GM21717 (cell line): ENCODE results near the gene CKM.
"Not testable (repeated sequence)": the region's sequence is repeated elsewhere in the genome, so short reads cannot be mapped to it uniquely, and the experiment has no call there.

Experiments used
- ATAC-seq: cut with Tn5 transposase; IDR thresholded peaks from one replicate; pipeline ENCODE4 v1.9.1; 2021; ENCODE audit warnings: mild to moderate bottlenecking, moderate library complexity; ENCODE audit not compliant: unreplicated experiment

Gene CKM

DNA sequence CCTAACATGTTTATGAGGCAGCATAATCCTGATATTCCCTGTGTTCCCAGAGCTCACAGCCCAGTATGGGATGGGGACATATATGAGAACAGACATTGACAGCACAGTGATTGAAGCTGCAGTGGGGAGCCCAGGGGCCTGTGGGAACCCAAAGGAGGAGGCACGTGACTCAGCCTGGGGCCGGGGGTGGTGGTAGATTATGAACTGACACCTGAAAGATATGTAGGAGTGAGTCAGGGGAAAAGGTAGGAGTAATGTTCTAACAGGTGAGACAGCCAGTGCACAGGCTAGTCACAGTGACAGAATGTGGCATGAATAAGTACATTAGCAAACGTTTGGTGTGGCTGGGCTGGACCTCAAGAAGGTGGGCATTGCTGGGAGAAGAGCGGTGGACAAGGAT is 29.0 kb downstream of the CKM start:
- no peak for ATAC-seq

DNA sequence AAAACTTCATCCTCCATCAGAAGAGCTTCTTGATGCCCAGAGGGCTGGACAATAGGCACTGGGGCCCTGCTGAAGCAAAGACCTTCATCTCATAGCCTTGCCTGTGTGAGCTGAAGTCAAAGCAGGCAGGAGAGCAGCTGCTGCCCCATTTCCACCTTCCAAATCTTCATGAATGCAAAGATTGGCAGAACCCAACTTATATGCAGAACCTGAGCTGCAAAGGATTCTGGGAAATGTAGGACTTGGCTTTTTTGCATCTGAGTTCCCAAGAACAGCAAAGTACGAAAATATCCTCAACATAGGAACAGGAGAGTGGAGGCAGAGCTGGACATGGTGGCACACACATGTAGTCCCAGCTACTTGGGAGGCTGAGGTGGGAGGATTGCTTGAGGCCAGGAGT is 30.8 kb downstream of the CKM start:
- ATAC-seq, result no peak

DNA sequence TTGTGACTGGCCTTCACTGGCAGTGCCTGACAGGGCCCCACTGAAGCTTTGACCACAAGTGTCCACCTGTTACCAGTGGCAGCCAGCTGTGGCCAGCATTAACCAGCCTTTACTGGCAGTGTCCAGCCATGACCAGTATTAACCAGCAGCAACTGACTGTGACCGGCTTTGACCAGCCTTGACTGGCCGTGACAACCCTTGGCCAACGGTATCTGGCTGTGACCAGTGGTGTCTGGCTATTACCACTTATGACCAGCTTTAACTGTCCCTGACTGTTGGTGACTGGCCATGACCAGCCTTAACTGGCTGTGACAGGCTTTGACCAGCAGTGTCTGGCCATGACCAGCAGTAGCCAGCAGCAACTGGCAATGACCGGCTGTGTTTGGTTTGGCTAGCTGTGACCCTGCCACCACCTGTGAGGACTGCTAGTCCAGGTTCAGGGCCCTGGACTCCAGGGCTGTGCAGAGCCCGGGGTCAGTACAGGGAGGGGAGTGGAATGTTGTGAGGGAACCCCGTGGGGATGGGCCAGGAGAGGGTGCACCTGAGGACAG is 32.2 kb downstream of the CKM start:
- ATAC-seq, result no peak

DNA sequence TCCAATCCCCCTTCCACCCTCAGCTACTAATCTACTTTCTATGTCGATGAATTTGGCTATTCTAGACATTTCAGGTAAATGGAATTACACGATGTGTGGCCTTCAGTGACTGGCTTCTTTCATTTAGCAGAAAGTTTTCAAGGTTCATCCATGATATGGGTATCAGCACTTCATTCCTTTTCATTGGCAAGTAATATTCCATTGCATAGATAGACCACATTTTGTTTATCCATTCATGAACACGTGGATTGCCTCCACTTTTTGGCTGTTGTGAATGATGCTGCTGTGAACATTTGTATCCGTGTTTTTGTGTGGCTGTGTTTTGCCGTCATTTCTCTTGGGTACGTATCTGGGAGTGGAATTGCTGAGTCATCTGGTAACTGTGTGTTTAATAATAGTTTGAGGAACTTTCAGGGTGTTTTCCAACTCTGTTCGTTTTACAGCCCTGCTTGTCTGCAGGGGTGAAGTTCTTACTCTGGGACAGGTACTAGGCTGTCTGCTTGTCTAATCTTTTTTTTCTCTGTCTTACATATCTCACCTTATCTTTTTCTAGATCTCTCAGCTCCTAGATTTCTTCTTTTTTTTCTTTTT is 39.1 kb downstream of the CKM start:
- ATAC-seq, result no peak

DNA sequence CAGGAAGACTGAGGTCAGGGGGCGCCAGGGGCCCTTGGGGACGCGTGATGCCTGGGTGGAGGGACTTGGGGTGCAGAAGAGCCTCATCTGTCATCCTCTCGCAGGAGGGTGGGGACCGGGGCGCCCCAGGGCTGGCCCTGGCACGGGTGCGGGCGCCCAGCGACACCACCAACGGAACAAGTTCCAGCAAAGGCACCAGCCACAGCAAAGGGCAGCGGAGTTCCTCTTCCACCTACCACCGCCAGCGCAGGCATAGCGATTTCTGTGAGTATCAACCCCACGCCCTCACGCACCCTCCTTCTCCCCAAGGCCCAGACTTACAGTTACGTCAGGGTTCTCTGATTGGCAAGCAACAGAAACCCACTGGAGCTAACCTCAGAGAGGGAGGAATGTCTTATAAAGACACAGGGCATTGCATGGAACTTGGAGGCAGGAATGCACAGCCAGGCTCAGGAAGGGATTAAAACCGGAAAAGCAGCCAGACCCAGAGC is 42.2 kb downstream of the CKM start:
- no peak for ATAC-seq

DNA sequence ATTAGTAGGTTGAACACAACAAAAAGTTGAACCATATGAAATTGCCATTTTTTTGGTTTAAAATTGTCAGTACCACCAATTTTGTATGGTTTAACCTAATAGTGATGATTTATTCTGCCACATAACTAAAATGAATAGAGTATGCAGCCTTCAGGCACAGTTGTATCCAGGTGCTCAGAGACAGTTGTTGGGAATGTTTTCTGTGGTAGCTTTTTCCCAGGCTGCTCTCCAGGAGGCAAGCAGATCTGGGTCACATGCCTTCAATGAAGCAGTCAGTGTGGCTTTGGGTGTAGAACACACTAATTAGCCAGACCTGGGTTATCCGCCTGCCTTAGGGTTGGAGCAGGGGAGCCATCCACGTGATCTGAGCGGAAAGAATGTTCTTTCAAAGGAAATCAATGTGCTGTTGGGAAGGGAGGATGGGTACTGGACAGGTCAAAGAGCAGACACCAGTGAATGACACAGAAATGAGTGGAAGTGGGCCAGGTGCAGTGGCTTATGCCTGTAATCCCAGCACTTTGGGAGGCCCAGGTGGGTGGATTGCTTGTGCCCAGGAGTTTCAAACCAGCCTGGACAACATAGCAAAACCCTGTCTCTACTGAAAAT is 43.0 kb downstream of the CKM start:
- no peak for ATAC-seq

DNA sequence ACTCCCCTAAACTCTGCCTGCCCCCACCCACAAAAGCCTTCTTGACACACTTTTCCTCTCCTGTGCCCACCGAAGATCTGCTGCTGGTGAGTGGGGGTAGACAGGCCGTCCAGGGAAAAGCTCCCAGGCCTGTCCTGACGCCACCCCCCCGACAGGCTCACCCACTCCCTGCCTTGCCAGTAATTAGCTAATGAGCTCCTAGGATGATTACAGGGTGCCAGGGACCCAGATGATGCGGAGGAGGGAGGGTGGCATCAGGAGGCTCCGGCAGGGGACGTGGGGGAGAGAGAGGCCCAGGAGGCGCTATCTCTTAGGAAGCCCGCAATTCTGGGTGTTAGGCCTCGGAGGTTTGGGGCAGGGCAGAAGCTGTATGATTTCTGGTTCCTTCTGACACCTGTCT is 44.6 kb downstream of the CKM start:
- ATAC-seq, result no peak

DNA sequence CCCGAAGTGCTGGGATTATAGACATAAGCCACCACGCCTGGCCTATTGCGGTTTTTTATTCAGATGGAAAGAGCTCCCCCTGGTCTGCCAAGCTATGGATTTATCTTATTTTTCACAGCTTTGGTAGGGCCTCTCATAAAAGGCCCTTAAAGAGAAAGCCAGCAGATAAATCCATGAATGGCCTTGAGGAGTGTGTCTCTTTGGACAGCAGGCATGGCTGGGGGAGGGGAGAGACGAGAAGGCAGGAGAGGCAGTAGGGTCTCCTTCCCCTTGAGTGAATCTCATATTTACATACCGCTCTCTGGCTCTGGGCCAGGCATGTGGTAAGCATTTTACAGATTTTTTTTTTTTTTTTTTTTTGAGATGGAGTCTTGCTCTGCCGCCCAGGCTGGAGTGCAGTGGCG is 46.4 kb downstream of the CKM start:
- ATAC-seq, result no peak

DNA sequence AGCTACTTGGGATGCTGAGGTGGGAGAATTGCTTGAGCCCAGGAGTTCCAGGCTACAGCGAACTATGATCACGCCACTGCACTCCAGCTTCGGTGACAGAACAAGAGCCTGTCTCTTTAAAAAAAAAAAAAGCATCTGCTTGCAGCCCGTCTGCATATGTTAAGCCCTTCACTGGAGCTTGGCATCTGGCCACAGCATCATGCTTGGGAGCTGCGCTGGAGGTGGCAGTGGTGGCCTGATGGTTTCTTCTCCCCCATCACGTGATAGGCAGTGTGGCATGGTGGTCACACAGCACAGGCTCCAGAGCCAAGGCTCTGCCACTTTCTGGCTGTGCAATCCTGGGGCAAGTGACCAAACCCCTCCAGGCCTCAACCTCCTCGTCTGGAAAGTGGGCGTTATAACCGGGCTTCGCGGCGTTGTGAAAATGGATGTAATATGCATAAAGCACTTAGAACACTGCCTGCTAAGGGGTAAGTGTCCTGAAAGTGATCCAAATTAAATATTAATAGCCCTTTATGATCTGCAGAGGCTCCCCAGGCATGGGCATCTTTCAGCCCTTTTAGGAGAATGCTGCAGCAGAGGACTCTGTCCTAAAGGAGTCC is 47.2 kb downstream of the CKM start:
- no peak for ATAC-seq

DNA sequence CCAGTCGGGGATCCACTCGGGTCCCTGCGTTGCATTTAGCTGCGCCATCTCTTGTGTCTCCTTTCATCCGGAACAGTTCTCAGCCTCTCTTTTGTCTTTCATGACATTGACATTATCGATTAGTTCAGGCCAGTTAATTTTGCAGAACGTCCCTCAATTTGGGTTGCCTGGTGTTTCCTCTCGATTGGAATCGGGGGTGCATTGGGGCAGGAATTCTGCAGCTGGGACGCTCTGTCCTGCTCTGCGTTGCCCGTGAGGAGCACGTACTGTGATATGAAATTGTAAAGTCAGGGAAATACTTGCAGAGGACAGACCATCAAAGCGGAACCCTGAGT is 49.2 kb downstream of the CKM start:
- no peak for ATAC-seq

DNA sequence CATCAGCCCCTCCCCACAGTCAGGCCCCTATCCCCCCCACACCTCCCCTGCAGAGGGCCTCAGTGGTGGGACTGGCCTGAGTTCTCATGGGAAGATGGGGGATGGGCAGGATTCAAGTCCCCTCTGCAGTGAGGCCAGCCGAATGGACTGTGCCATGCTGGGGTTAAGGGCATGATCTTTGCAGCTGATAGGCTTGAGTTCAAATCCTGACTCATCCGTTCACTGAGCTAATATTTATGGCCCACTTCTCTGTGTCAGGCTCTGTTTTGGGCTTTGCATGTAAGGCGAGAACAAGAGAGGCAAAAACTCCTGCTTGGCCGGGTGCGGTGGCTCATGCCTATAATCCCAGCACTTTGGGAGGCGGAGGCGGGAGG is 51.0 kb downstream of the CKM start:
- ATAC-seq, result no peak

DNA sequence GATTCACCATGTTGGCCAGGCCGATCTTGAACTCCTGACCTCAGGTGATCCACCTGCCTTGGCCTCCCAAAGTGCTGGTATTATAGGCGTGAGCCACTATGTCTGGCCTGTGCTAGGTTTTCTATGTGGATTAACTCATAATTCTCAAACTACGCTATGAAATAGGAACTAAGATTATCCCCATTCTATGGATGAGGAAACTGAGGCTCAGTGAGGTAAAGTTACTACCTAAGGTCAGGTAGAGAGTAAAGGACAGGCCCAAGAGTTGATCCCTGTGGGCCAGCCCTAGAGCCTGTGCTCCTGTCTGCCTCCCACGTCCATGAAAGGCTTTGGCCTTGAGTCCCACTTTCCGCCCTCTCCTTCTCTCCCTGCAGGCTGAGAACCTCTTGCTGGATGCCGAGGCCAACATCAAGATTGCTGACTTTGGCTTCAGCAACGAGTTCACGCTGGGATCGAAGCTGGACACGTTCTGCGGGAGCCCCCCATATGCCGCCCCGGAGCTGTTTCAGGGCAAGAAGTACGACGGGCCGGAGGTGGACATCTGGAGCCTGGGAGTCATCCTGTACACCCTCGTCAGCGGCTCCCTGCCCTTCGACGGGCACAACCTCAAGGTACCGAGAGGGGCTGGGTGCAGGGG is 51.5 kb downstream of the CKM start:
- ATAC-seq, result no peak

DNA sequence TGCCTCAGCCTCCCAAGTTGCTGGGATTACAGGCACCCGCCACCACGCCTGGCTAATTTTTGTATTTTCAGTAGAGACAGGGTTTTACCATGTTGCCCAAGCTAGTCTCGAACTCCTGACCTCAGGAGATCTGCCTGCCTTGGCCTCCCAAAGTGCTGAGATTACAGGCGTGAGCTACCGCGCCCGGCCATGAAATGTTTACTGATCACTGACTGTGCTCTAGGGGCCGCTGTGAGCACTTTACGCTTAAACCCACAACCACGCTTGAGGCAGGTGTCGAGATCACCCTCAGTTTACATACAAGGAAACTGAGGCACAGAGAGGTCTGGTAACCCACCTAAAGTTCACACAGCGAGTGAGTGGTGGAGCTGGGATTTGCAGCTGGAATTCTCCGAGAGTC is 52.7 kb downstream of the CKM start:
- ATAC-seq, result not testable (repeated sequence)

DNA sequence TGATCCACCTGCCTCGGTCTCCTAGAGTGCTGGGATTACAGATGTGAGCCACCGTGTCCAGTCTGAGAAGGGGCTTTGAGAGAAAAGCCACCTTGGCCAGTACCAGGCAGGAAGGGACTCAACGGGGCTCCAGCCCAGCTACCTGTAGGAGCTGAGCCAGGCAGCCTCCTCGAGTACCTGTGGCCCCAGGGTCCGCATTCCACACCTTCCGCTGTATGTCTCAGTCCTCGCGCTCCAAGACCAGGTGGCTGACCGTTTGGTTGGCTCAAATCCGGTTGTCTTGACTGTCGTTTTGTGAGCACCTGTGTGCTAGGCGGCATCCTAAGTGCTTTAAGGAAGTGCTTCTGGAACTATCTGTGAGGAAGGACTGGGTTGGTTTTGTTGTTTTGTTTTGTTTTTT is 55.4 kb downstream of the CKM start:
- no peak for ATAC-seq

DNA sequence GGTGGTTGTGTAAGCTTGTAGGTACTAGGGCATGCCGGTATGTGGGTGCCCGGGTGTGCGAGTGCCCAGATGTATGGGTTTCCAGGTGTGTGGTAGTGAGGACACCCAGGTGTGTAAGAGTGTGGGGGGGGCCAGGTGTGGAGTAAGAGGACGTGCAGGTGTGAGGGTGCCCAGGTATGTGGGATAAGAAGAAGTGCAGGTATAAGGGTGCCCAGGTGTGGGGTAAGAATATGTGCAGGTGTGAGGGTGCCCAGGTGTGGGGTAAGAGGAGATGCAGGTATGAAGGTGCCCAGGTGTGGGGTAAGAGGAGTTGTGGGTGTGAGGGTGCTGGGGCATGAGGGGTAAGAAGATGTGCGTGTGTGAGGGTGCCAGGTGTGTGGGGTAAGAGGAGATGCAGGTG is 57.3 kb downstream of the CKM start:
- ATAC-seq, result no peak

DNA sequence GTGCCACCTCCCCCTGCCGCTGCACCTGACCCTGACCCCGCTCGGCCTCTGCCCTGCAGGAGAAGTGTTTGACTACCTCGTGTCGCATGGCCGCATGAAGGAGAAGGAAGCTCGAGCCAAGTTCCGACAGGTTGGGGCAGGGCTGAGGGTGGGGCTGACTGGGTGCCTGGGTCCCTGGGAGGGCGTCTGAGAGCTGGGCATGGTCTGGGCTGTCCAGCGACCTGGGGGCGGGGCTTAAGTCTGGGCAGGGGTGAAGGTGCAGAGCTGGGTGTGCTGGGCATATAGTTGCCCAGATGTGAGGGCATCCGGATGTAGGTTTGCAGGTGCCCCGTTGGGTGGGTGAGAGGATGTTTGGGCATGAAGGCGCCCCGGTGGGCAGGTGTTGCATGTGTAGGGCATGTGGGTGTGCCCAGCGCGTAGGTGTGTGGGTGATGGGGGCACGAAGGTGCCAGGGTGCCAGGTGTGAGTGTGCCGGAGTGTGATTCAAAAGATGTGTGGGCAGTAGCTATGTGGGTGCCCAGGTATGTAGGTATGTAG is 57.8 kb downstream of the CKM start:
- no peak for ATAC-seq

DNA sequence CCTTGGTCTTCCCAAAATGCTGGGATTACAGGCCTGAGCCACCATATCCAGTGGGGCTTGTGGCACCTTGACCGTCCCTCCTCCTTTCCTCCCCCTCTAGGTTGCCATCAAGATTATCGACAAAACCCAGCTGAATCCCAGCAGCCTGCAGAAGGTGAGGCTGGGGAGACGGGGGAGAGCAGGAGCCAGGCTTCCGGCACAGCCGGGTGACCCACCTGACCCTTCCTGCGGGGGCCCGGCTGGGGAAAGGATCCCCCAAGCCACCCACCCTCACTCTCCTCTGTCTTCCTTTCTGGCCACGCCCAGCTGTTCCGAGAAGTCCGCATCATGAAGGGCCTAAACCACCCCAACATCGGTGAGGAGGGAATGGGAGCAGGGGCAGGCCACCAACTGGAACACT is 59.7 kb downstream of the CKM start:
- ATAC-seq, result no peak

DNA sequence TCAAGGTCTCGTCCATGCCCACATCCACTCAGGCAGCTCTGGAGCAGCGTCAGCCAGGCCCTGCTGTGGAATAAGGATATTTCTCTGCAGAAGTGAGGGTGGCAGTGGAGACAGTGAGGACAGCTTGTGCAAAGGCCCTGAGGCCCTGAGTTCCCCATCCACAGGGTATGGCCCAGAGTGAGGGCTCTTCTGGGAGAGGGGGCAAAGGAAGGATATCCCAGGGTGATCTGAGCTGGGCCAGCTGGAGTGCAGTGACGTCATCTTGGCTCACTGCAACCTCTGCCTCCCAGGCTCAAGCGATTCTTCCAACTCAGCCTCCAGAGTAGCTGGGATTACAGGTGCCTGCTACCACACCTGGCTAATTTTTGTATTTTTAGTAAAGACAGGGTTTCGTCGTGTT is 60.1 kb downstream of the CKM start:
- ATAC-seq, result no peak

DNA sequence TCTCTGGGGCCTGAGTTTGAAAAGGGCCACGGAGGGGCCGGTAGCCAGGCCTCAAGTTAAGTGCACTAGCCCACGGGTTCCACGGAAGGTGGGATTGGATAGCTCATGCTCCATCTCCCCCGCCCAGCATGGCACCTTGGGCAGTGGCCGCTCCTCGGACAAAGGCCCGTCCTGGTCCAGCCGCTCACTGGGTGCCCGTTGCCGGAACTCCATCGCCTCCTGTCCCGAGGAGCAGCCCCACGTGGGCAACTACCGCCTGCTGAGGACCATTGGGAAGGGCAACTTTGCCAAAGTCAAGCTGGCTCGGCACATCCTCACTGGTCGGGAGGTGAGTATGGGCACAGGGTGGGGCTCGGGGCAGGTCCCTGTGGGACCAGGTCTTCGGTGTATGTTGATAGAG is 63.8 kb downstream of the CKM start:
- no peak for ATAC-seq

DNA sequence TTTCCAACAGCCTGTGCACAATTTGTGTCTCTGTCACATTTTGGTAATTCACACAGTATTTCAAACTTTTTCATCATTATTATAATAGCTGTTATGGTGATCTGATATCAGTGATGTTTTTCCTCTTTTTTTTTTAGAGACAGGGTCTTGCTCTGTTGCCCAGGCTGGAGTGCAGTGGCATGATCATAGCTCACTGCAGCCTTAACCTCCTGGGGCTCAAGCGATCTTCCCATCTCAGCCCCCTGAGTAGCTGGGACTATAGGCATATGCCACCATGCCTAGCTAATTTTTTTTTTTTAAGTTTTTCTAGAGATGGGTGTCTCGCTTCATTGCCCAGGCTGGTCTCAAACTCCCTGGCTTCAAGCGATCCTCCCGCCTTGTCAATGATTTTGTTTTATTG is 65.8 kb downstream of the CKM start:
- ATAC-seq, result no peak
